ENCODE measurements around the gene TRPM2.
"Not testable (repeated sequence)": the region's sequence is repeated elsewhere in the genome, so short reads cannot be mapped to it uniquely, and the experiment has no call there.

Gene TRPM2

GRCh38 chr21:44354775-44355771 lies 1.7 kb downstream of the TRPM2 start:
- DNase-seq (ENCODE audit: low spot score) = no peak

GRCh38 chr21:44356160-44356559 lies 2.7 kb downstream of the TRPM2 start:
- DNase-seq (ENCODE audit: low spot score) = no peak

GRCh38 chr21:44356636-44357035 lies 3.2 kb downstream of the TRPM2 start:
- no peak for DNase-seq (ENCODE audit: low spot score)

GRCh38 chr21:44357064-44357837 lies 3.8 kb downstream of the TRPM2 start:
- DNase-seq (ENCODE audit: low spot score) = no peak

- DNase-seq (ENCODE audit: low spot score) = no peak
Observed at GRCh38 chr21:44359396-44359795, 6.0 kb downstream of the TRPM2 start.

GRCh38 chr21:44360159-44360558 lies 6.7 kb downstream of the TRPM2 start:
- no peak for DNase-seq (ENCODE audit: low spot score)

GRCh38 chr21:44361903-44362302 lies 8.5 kb downstream of the TRPM2 start:
- DNase-seq (ENCODE audit: low spot score) = not testable (repeated sequence)

GRCh38 chr21:44363278-44363677 lies 9.9 kb downstream of the TRPM2 start:
- no peak for DNase-seq (ENCODE audit: low spot score)

- no peak for DNase-seq (ENCODE audit: low spot score)
Observed at GRCh38 chr21:44364151-44365053, 11.0 kb downstream of the TRPM2 start.

GRCh38 chr21:44365251-44365966 lies 12.0 kb downstream of the TRPM2 start:
- DNase-seq (ENCODE audit: low spot score) = no peak

GRCh38 chr21:44365967-44366585 lies 12.7 kb downstream of the TRPM2 start:
- DNase-seq (ENCODE audit: low spot score) = no peak

- no peak for DNase-seq (ENCODE audit: low spot score)
Observed at GRCh38 chr21:44366586-44367211, 13.3 kb downstream of the TRPM2 start.

GRCh38 chr21:44368711-44369446 lies 15.5 kb downstream of the TRPM2 start:
- DNase-seq (ENCODE audit: low spot score) = no peak

GRCh38 chr21:44370027-44370735 lies 16.8 kb downstream of the TRPM2 start:
- DNase-seq (ENCODE audit: low spot score) = no peak

- DNase-seq (ENCODE audit: low spot score) = no peak
Observed at GRCh38 chr21:44370786-44371410, 17.5 kb downstream of the TRPM2 start.

GRCh38 chr21:44371596-44371995 lies 18.2 kb downstream of the TRPM2 start:
- no peak for DNase-seq (ENCODE audit: low spot score)

GRCh38 chr21:44372616-44373015 lies 19.2 kb downstream of the TRPM2 start:
- DNase-seq (ENCODE audit: low spot score) = no peak

- DNase-seq (ENCODE audit: low spot score) = no peak
Observed at GRCh38 chr21:44374601-44375280, 21.3 kb downstream of the TRPM2 start.
